ENCODE measurements around the gene MYO1G.

MYO1G gene

GRCh38 chr7:45024126-45024744 lies 45.4 kb upstream of the MYO1G start:
- H3K4me3 ChIP-seq (ENCODE audit: low read depth, low read length), result no peak overlapping the region
- DNase-seq (ENCODE audit: low read depth), result no peak
- in situ Hi-C loops (cut with HindIII; ENCODE audit: low sequenced_read_pairs), result no loop called here
- no peak for TF ChIP-seq CTCF (IDR thresholded peaks at IDR 0.05; ENCODE audit: low read depth, low read length, missing control alignments)

- no peak for DNase-seq (ENCODE audit: low read depth)
- no peak for TF ChIP-seq CTCF (IDR thresholded peaks at IDR 0.05; ENCODE audit: low read depth, low read length, missing control alignments)
These were observed 42.9 kb upstream of the MYO1G start for GRCh38 chr7:45021604-45022296.

GRCh38 chr7:45020915-45021314 lies 42.1 kb upstream of the MYO1G start:
- no peak for DNase-seq (ENCODE audit: low read depth)
- in situ Hi-C loops (cut with HindIII; ENCODE audit: low sequenced_read_pairs), result no loop called here
- no peak for TF ChIP-seq CTCF (IDR thresholded peaks at IDR 0.05; ENCODE audit: low read depth, low read length, missing control alignments)
- H3K4me3 ChIP-seq (ENCODE audit: low read depth, low read length), result no peak overlapping the region

More at GRCh38 chr7:45021604-45022296, 42.9 kb upstream of the MYO1G start:
- in situ Hi-C loops (cut with HindIII; ENCODE audit: low sequenced_read_pairs), result no loop called here
- no peak overlapping the region for H3K4me3 ChIP-seq (ENCODE audit: low read depth, low read length)

- DNase-seq (ENCODE audit: low read depth), result no peak
- TF ChIP-seq CTCF (IDR thresholded peaks at IDR 0.05; ENCODE audit: low read depth, low read length, missing control alignments), result no peak
- no peak overlapping the region for H3K4me3 ChIP-seq (ENCODE audit: low read depth, low read length)
- in situ Hi-C loops (cut with HindIII; ENCODE audit: low sequenced_read_pairs), result no loop called here
These were observed 38.4 kb upstream of the MYO1G start for GRCh38 chr7:45017253-45017652.

GRCh38 chr7:45015313-45015712 lies 36.5 kb upstream of the MYO1G start:
- DNase-seq (ENCODE audit: low read depth), result no peak
- in situ Hi-C loops (cut with HindIII; ENCODE audit: low sequenced_read_pairs), result no loop called here
- H3K4me3 ChIP-seq (ENCODE audit: low read depth, low read length), result no peak overlapping the region
- no peak for TF ChIP-seq CTCF (IDR thresholded peaks at IDR 0.05; ENCODE audit: low read depth, low read length, missing control alignments)

GRCh38 chr7:45013465-45013967 lies 34.7 kb upstream of the MYO1G start:
- no peak for TF ChIP-seq CTCF (IDR thresholded peaks at IDR 0.05; ENCODE audit: low read depth, low read length, missing control alignments)
- no peak overlapping the region for H3K4me3 ChIP-seq (ENCODE audit: low read depth, low read length)
- no peak for DNase-seq (ENCODE audit: low read depth)
- in situ Hi-C loops (cut with HindIII; ENCODE audit: low sequenced_read_pairs), result no loop called here

All from astrocyte of the cerebellum (primary cell).